ENCODE results near the gene CHN1.

The CHN1 gene

GRCh38 chr2:174882416-174882815, 122.8 kb downstream of the CHN1 start:
- Histone ChIP-seq H2AK5ac (ENCODE audit: low read length, severe bottlenecking) (no peak overlapping the region), H3K4me3 (ENCODE audit: insufficient read depth in 1 of 2, low read depth in 1 of 2, low read length in 2 of 2) (no peak overlapping the region), H2AFZ (ENCODE audit: low read depth, low read length) (no peak overlapping the region), H3K9ac (ENCODE audit: low read length) (no peak overlapping the region), H3K14ac (ENCODE audit: low read length in 2 of 2) (no peak overlapping the region), H2BK12ac (ENCODE audit: low read length in 2 of 2) (no peak overlapping the region), H3K27ac (ENCODE audit: low read length, poor library complexity, severe bottlenecking) (no peak overlapping the region), H3K9me3 (ENCODE audit: control insufficient read depth, low read length) (no peaks in the 10 kb centered on the region), H4K91ac (ENCODE audit: low read length) (no peak overlapping the region), H2BK15ac (ENCODE audit: low read depth, poor library complexity, severe bottlenecking) (no peak overlapping the region), H3K4me1 (ENCODE audit: control insufficient read depth, insufficient read depth, low read depth, low read length) (no peaks in the 10 kb centered on the region), H2BK5ac (ENCODE audit: low read depth, low read length, poor library complexity, severe bottlenecking) (no peak overlapping the region), H2BK120ac (ENCODE audit: low read depth, low read length) (no peak overlapping the region), H3K23ac (ENCODE audit: low read length in 2 of 2) (no peak overlapping the region), H3K4ac (ENCODE audit: low read depth in 1 of 2, low read length in 2 of 2) (no peak overlapping the region), H3K4me2 (ENCODE audit: low read length, poor library complexity, severe bottlenecking) (no peak overlapping the region), H3K79me1 (replicated peaks; ENCODE audit: low read length, poor library complexity, severe bottlenecking) (no peaks in the 10 kb centered on the region), H3K27me3 (ENCODE audit: control insufficient read depth in 1 of 2, insufficient read depth in 1 of 2, low read length in 2 of 2) (no peaks in the 10 kb centered on the region), H4K8ac (ENCODE audit: low read length) (no peak overlapping the region), H3K36me3 (ENCODE audit: control insufficient read depth in 1 of 2, insufficient read depth in 2 of 2, low read depth in 1 of 2, low read length in 2 of 2) (no peaks in the 10 kb centered on the region), H3K18ac (ENCODE audit: low read depth in 1 of 2, low read length in 2 of 2) (no peak overlapping the region)
- no CpG with 5 or more reads among the region's 3 CpGs for whole genome bisulfite sequencing
- DNase-seq: no peak

- Histone ChIP-seq H3K4ac (ENCODE audit: low read depth in 1 of 2, low read length in 2 of 2) (no peak overlapping the region), H2AK5ac (ENCODE audit: low read length, severe bottlenecking) (no peak overlapping the region), H2BK15ac (ENCODE audit: low read depth, poor library complexity, severe bottlenecking) (no peak overlapping the region), H3K4me3 (ENCODE audit: insufficient read depth in 1 of 2, low read depth in 1 of 2, low read length in 2 of 2) (no peak overlapping the region), H2BK5ac (ENCODE audit: low read depth, low read length, poor library complexity, severe bottlenecking) (no peak overlapping the region), H3K18ac (ENCODE audit: low read depth in 1 of 2, low read length in 2 of 2) (no peak overlapping the region), H3K79me1 (replicated peaks; ENCODE audit: low read length, poor library complexity, severe bottlenecking) (no peaks in the 10 kb centered on the region), H3K14ac (ENCODE audit: low read length in 2 of 2) (no peak overlapping the region), H3K27ac (ENCODE audit: low read length, poor library complexity, severe bottlenecking) (no peak overlapping the region), H3K4me2 (ENCODE audit: low read length, poor library complexity, severe bottlenecking) (no peak overlapping the region), H4K8ac (ENCODE audit: low read length) (no peak overlapping the region), H2BK12ac (ENCODE audit: low read length in 2 of 2) (no peak overlapping the region), H4K91ac (ENCODE audit: low read length) (no peak overlapping the region), H3K9me3 (ENCODE audit: control insufficient read depth, low read length) (no peaks in the 10 kb centered on the region), H3K23ac (ENCODE audit: low read length in 2 of 2) (no peak overlapping the region), H2BK120ac (ENCODE audit: low read depth, low read length) (no peak overlapping the region), H3K36me3 (ENCODE audit: control insufficient read depth in 1 of 2, insufficient read depth in 2 of 2, low read depth in 1 of 2, low read length in 2 of 2) (no peaks in the 10 kb centered on the region), H2AFZ (ENCODE audit: low read depth, low read length) (no peak overlapping the region), H3K27me3 (ENCODE audit: control insufficient read depth in 1 of 2, insufficient read depth in 1 of 2, low read length in 2 of 2) (no peaks in the 10 kb centered on the region), H3K4me1 (ENCODE audit: control insufficient read depth, insufficient read depth, low read depth, low read length) (no peaks in the 10 kb centered on the region), H3K9ac (ENCODE audit: low read length) (no peak overlapping the region)
- DNase-seq: no peak
- 45% methylated on average over 1 of the region's 2 CpGs for WGBS
Observed at GRCh38 chr2:174881678-174882077, 123.5 kb downstream of the CHN1 start.

GRCh38 chr2:174878537-174879147, 126.5 kb downstream of the CHN1 start:
- H3K4me1 ChIP-seq (ENCODE audit: control insufficient read depth, insufficient read depth, low read depth, low read length): no peaks in the 10 kb centered on the region
- peak overlapping the region; percentile 75 for H3K9ac ChIP-seq (ENCODE audit: low read length)
- no peak overlapping the region for H2BK120ac ChIP-seq (ENCODE audit: low read depth, low read length)
- H3K4ac ChIP-seq (ENCODE audit: low read depth in 1 of 2, low read length in 2 of 2): no peak overlapping the region
- no peak overlapping the region for H3K18ac ChIP-seq (ENCODE audit: low read depth in 1 of 2, low read length in 2 of 2)
- no peak overlapping the region for H2BK5ac ChIP-seq (ENCODE audit: low read depth, low read length, poor library complexity, severe bottlenecking)
- H2AFZ ChIP-seq (ENCODE audit: low read depth, low read length): no peak overlapping the region
- 95% methylated on average over 3 of the region's 4 CpGs for WGBS
- no peak for DNase-seq
- no peak overlapping the region for H2AK5ac ChIP-seq (ENCODE audit: low read length, severe bottlenecking)
- no peak overlapping the region for H4K91ac ChIP-seq (ENCODE audit: low read length)
- H3K79me1 ChIP-seq (replicated peaks; ENCODE audit: low read length, poor library complexity, severe bottlenecking): no peaks in the 10 kb centered on the region
- no peak overlapping the region for H3K14ac ChIP-seq (ENCODE audit: low read length in 2 of 2)
- no peak overlapping the region for H2BK12ac ChIP-seq (ENCODE audit: low read length in 2 of 2)
- peak overlapping the region in 1 of 2 experiments; percentile 78 for H3K4me3 ChIP-seq (ENCODE audit: insufficient read depth in 1 of 2, low read depth in 1 of 2, low read length in 2 of 2)
- H4K8ac ChIP-seq (ENCODE audit: low read length): no peak overlapping the region
- no peaks in the 10 kb centered on the region for H3K36me3 ChIP-seq (ENCODE audit: control insufficient read depth in 1 of 2, insufficient read depth in 2 of 2, low read depth in 1 of 2, low read length in 2 of 2)
- no peak overlapping the region for H3K23ac ChIP-seq (ENCODE audit: low read length in 2 of 2)
- H3K9me3 ChIP-seq (ENCODE audit: control insufficient read depth, low read length): no peaks in the 10 kb centered on the region
- H2BK15ac ChIP-seq (ENCODE audit: low read depth, poor library complexity, severe bottlenecking): no peak overlapping the region
- no peaks in the 10 kb centered on the region for H3K27me3 ChIP-seq (ENCODE audit: control insufficient read depth in 1 of 2, insufficient read depth in 1 of 2, low read length in 2 of 2)
- no peak overlapping the region for H3K27ac ChIP-seq (ENCODE audit: low read length, poor library complexity, severe bottlenecking)
- no peak overlapping the region for H3K4me2 ChIP-seq (ENCODE audit: low read length, poor library complexity, severe bottlenecking)

GRCh38 chr2:174877751-174878150, 127.4 kb downstream of the CHN1 start:
- Histone ChIP-seq H3K18ac (ENCODE audit: low read depth in 1 of 2, low read length in 2 of 2) (no peak overlapping the region), H3K36me3 (ENCODE audit: control insufficient read depth in 1 of 2, insufficient read depth in 2 of 2, low read depth in 1 of 2, low read length in 2 of 2) (no peaks in the 10 kb centered on the region), H2BK15ac (ENCODE audit: low read depth, poor library complexity, severe bottlenecking) (no peak overlapping the region), H4K91ac (ENCODE audit: low read length) (no peak overlapping the region), H2AK5ac (ENCODE audit: low read length, severe bottlenecking) (no peak overlapping the region), H2BK5ac (ENCODE audit: low read depth, low read length, poor library complexity, severe bottlenecking) (no peak overlapping the region), H3K23ac (ENCODE audit: low read length in 2 of 2) (no peak overlapping the region), H3K4me3 (ENCODE audit: insufficient read depth in 1 of 2, low read depth in 1 of 2, low read length in 2 of 2) (no peak overlapping the region), H3K14ac (ENCODE audit: low read length in 2 of 2) (no peak overlapping the region), H3K4ac (ENCODE audit: low read depth in 1 of 2, low read length in 2 of 2) (no peak overlapping the region), H3K9ac (ENCODE audit: low read length) (no peak overlapping the region), H3K9me3 (ENCODE audit: control insufficient read depth, low read length) (no peaks in the 10 kb centered on the region), H2BK120ac (ENCODE audit: low read depth, low read length) (no peak overlapping the region), H3K27me3 (ENCODE audit: control insufficient read depth in 1 of 2, insufficient read depth in 1 of 2, low read length in 2 of 2) (no peaks in the 10 kb centered on the region), H2BK12ac (ENCODE audit: low read length in 2 of 2) (no peak overlapping the region), H2AFZ (ENCODE audit: low read depth, low read length) (no peak overlapping the region), H3K4me2 (ENCODE audit: low read length, poor library complexity, severe bottlenecking) (no peak overlapping the region), H4K8ac (ENCODE audit: low read length) (no peak overlapping the region), H3K4me1 (ENCODE audit: control insufficient read depth, insufficient read depth, low read depth, low read length) (no peaks in the 10 kb centered on the region), H3K79me1 (replicated peaks; ENCODE audit: low read length, poor library complexity, severe bottlenecking) (no peaks in the 10 kb centered on the region), H3K27ac (ENCODE audit: low read length, poor library complexity, severe bottlenecking) (no peak overlapping the region)
- DNase-seq: no peak
- 93% methylated on average over 5 of the region's 5 CpGs for WGBS
